ENCODE data around the gene SH2D3C.

GRCh38 chr9:127813686-127814226 lies 35.3 kb upstream of the SH2D3C start:
- no peak for TF ChIP-seq CTCF (IDR thresholded peaks at IDR 0.05; ENCODE audit: insufficient read depth, low read length, poor library complexity, severe bottlenecking)
- TF ChIP-seq EZH2phosphoT487 (conservative IDR thresholded peaks at IDR 0.05; ENCODE audit: low read length), result no peak

All from SU-DHL-6 (cell line).